Mononuclear cell (primary cell): ENCODE data around the gene MAP1LC3B. TPM values are rescaled to one million over a fixed set of nuclear protein-coding genes. Genes with fewer than 3 reads are reported as not detected.

ENCODE experiments used
- H3K27me3 ChIP-seq: 2 replicates; pipeline ENCODE4 v1.6.0; 2011; ENCODE audit warnings: low read length, control low read depth; ENCODE audit not compliant: insufficient read depth
- H3K4me1 ChIP-seq: 2 replicates; pipeline ENCODE4 v1.5.1; 2011; ENCODE audit warnings: mild to moderate bottlenecking, low read length, control low read depth; ENCODE audit not compliant: insufficient read depth
- H3K4me3 ChIP-seq: 2 replicates; pipeline ENCODE4 v1.5.1; 2011; ENCODE audit warnings: mild to moderate bottlenecking, low read length, moderate library complexity
- H3K9me3 ChIP-seq: 2 replicates; pipeline ENCODE4 v1.5.1; 2011; ENCODE audit warnings: low read depth, mild to moderate bottlenecking, control low read depth, low read length
- total RNA-seq: library from RNA; depleted of rRNA; stranded (reverse); fragments of >200 nt; gene quantifications from one replicate; pipeline ENCODE4 v1.2.3, GENCODE V29; 2012

Gene MAP1LC3B
- total RNA-seq, 1 donor: 63.1 TPM

DNA sequence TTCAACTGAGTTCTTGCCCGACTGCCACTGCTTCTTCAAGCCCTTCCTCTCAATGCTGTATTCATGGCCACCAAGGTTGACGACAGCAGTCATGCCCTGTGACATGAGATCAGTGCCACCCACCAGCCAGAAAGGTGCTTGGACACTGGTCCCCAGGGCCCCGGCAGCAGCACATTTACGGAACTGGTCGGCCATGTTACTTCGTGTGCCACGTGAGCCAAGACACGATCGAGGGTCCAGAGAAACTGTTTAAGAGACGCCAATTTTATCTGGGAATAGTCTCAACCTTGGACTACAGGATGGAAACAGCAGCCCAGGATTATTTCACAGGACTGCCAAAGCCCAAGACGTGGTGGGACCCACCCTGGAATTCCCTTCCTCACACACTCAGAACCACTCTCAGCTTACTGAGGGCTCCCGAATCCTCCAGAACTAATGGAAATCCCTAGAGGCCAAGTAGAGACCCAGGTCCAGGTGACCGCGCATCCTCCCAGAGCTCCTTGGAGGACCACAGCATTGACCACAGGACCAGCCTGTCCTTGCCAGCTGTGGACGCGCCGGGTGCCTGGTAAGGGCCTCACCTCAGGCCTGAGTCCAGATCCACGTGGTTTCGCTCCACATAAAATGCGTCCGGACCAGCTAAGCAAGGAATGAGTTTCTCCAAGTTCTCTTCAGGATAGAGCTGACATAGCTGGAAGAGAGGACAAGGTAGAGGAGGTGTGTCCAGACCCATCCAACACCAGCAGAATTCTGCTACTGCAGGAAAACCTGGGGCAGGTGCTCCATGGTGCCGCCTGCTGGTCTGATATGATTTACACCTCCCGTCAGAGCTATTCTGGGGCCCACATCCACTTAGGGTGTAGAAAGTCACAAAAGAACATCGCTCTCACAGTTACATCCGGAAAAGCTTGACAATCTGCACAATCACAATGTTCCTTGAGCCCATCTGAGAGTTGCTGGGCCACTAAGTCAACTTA is 28.2 kb downstream of the MAP1LC3B start:
- Histone ChIP-seq H3K4me3 (no peak overlapping the region), H3K27me3 (no peaks in the 10 kb centered on the region), H3K9me3 (no peaks in the 10 kb centered on the region), H3K4me1 (no peaks in the 10 kb centered on the region)

DNA sequence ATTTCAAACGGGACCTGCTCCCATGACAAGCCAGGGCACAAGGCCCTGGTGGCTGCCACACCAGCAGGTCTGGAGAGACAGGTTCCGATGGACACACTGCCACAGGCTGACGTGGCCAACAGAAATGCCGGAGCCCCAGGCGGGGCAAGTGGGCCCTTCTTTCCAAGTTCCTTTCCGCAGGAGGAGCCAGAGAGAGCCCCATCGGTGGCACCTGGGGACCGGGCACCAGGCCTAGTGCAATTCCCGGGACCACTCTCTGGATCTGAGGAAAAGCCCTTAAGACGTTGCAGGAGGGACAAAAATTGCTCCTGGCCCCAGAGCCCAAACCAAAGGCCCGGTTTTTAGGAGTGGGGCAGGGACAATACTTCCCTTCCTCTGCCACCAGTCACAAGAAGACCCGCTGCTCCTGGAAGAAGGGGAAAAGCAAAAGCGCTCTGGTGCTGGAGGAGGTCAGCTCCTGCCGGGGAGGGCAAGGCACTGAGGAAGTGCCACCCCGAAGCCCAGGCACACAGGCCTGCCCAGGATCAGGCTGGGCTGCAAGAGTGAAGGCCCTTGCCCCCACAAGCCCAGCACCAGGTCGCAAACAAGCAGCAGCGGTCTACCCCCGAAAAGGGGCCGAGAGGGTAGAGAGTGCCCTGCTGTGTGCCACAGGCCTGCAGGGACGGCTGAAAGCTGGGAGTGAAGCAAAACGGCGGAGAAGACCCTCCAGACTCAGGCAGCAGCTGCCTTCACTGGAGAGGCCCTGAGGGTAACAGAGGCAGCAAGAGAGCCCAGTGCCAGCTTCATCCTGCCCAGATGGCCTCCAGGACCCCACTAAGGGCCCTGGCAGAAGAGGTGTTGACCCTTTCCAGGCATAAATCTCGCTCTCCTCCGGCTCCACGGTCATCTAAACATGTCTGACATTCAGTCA is 29.1 kb downstream of the MAP1LC3B start:
- Histone ChIP-seq H3K4me3 (no peak overlapping the region), H3K4me1 (no peaks in the 10 kb centered on the region), H3K9me3 (no peaks in the 10 kb centered on the region), H3K27me3 (no peaks in the 10 kb centered on the region)

DNA sequence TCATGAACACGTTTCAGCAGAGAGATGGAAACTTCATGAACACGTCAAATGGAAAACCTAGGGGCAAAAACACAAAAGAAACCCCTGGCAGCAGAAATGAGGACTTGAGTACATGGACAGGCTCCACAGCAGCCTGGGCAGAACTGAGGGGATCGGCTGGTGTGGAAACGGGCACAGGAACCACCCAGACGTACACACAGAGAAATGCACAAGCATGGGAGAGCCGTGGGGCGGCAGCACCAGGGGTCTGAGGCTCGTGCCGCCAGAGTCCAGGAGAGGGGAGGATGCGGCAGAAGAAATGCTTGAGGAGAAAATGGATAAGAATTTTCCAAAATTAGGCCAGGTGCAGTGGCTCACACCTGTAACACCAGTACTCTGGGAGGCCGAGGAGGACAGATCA is 30.0 kb downstream of the MAP1LC3B start:
- H3K4me3 ChIP-seq: no peak overlapping the region
- H3K4me1 ChIP-seq: no peaks in the 10 kb centered on the region
- H3K9me3 ChIP-seq: no peaks in the 10 kb centered on the region
- H3K27me3 ChIP-seq: no peaks in the 10 kb centered on the region

DNA sequence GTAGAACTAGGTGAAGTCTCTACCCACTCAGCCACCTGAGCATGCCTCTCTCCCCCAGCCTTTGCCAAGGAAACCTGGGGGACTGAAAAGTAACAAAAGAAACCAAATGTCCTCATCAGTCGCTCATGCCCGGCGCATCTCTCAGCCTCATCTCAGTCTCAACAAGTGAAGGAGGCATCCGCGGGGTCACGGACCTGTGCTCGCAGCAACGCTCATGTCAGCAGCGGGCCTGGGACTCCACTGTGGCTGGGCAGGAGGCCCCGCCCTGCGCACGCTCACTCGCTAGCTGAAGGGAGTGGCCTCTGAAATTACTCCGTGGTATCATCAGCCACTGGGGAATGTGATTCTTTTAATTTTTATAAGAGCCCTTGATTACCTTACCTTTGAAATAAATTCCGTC is 31.3 kb downstream of the MAP1LC3B start:
- no peaks in the 10 kb centered on the region for H3K27me3 ChIP-seq
- H3K4me3 ChIP-seq: no peak overlapping the region
- H3K4me1 ChIP-seq: no peaks in the 10 kb centered on the region
- H3K9me3 ChIP-seq: no peaks in the 10 kb centered on the region

DNA sequence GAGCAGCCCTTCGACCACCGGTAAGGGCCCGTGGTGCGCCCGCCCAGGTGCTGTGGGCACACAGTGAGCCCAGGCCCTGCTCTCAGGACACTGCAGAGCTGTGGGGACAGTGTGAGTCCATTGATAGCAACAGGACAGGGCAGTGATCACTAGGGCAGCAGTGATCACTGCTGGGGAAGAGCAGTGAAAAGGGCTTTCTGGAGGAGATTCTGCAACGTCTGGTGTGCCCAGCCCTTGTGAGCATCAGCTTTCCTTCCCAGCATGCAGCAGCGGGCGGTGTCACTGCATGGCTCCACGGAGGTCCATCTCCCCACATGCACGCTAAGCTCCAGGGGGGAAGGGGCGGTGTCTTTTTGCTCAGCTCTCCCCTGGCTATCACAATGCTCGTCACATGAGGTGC is 32.1 kb downstream of the MAP1LC3B start:
- no peaks in the 10 kb centered on the region for H3K9me3 ChIP-seq
- H3K4me3 ChIP-seq: no peak overlapping the region
- H3K4me1 ChIP-seq: no peaks in the 10 kb centered on the region
- H3K27me3 ChIP-seq: no peaks in the 10 kb centered on the region

DNA sequence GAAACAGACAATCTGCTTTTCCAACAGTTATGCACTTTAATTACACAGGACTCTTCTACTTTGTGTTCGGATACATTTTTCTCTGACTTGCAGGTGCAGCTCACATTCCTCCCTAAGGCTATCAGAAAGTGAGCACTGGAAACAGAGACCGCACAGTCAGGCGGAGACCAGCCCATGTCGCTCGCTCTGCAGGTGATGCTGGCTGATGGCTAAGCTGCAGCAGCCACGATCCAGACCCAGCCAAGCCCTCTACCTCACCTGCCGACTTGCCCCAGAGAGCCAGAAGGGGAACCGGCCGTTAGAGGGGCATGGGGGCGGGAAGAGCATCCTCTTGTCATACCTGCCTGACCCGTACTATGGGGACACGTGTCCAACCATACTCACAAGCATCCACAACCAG is 33.8 kb downstream of the MAP1LC3B start:
- H3K9me3 ChIP-seq: no peaks in the 10 kb centered on the region
- H3K27me3 ChIP-seq: no peaks in the 10 kb centered on the region
- no peak overlapping the region for H3K4me3 ChIP-seq
- H3K4me1 ChIP-seq: no peaks in the 10 kb centered on the region

DNA sequence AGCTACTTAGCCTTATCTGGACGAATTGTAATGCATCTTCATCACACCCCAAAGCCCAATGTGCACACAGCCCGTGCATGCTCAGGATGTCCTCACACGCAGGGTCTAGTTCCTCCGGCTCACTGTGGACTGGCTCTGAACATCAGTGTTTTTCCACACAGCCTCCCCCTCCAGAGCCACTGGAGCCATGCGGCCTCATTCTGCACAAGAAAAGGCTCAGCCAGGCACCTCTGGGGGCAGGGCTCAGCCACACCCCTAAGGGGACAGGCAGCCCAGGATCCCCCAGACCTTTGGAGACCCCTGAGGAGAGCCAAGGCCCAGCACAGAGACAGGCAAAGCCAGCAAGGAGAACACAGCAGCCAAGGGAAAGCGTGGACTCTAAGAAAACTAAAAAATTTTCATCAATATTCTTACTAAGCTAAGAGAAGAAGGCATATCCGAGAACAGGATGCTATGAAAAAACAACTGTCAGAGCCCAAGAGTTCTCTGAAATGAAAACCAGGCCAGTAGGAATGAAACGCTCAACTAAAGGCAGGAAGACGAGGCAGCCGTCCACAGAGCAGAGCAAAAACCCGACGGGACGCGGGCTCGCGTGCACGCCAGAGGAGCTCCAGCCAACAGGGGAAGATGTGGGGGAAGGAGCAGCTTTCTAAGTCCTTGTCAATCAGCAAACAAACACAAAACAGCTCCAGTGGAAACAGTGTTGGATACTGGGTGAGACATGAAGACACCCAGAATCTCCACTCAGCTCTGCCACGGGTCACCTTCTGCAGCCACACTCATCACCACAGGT is 34.5 kb downstream of the MAP1LC3B start:
- Histone ChIP-seq H3K27me3 (no peaks in the 10 kb centered on the region), H3K9me3 (no peaks in the 10 kb centered on the region), H3K4me1 (no peaks in the 10 kb centered on the region), H3K4me3 (no peak overlapping the region)

DNA sequence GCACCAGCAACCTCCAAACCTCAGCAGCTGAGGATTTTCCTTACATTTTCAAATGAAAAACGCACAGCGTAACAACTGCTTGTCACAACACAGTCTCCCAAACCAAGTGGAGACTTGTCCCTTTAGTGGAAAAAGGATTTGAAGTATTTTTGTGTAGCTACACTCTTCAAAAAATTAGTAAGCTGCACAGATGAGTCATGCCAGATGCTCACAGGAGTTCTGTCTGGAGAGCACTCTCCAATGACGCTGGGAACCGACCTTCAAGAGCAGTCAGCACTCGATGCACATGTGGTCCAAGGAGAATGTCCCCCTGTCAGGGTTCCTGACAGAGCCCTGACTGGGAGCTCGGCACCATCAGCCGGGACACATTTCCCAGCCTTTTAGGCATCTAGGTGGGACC is 39.8 kb downstream of the MAP1LC3B start:
- H3K27me3 ChIP-seq: no peaks in the 10 kb centered on the region
- no peak overlapping the region for H3K4me3 ChIP-seq
- peaks cover 12% of the 10 kb centered on the region for H3K4me1 ChIP-seq
- H3K9me3 ChIP-seq: no peaks in the 10 kb centered on the region

DNA sequence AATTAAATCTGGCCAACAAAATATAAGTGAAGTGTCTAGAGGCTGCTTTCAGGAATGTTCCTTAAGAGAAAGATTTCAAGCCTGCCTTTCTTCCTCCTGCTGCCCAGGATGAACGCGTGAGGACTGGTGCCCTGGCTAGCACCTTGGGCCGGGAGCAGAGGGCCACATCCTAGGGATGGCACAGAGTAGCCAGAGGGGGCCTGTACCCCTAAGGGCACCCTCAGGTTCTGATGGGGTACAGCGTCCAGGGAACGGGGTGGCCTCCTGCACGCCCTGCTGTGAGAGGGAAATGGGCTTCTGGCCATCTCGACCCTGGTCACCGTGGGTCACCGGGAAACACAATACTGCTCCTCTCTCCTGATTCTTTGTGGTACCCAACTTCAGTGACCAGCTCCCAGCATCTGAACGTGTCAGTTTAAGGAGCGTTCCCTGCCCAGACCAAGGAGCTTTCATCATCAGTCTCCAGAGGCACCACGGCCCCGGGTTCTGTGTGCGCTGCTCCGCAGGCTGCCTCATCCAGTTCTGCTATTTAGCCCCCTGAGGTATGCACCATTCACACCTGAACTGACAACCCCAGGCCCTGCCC is 40.3 kb downstream of the MAP1LC3B start:
- H3K4me1 ChIP-seq: peaks cover 12% of the 10 kb centered on the region
- H3K4me3 ChIP-seq: no peak overlapping the region
- no peaks in the 10 kb centered on the region for H3K9me3 ChIP-seq
- H3K27me3 ChIP-seq: no peaks in the 10 kb centered on the region

DNA sequence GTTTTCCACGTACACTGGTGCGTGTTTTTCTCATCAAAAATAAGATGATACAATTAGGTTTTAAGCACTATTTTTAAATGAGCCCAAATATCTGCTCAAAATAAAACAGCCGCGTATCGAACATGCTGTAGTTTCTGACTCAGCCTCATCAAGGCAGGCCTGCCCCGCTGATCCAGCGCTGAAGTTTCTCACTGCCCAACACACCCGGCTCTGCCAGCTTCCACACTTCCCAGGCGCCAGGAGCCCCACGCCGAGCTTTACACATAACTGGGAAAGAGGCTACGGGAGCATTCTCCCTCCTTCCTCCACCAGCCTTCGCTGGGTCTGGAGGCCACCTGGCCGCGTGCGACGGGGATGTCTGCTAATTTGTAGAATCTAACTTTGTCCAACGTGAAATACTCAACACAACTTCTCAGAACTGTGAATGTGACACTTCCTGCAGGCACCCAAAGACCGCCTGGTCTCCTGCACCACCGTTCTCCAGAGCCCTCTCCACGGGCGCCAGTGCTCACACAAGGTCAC is 42.1 kb downstream of the MAP1LC3B start:
- H3K27me3 ChIP-seq: no peaks in the 10 kb centered on the region
- peaks cover 12% of the 10 kb centered on the region for H3K4me1 ChIP-seq
- H3K9me3 ChIP-seq: no peaks in the 10 kb centered on the region
- no peak overlapping the region for H3K4me3 ChIP-seq

DNA sequence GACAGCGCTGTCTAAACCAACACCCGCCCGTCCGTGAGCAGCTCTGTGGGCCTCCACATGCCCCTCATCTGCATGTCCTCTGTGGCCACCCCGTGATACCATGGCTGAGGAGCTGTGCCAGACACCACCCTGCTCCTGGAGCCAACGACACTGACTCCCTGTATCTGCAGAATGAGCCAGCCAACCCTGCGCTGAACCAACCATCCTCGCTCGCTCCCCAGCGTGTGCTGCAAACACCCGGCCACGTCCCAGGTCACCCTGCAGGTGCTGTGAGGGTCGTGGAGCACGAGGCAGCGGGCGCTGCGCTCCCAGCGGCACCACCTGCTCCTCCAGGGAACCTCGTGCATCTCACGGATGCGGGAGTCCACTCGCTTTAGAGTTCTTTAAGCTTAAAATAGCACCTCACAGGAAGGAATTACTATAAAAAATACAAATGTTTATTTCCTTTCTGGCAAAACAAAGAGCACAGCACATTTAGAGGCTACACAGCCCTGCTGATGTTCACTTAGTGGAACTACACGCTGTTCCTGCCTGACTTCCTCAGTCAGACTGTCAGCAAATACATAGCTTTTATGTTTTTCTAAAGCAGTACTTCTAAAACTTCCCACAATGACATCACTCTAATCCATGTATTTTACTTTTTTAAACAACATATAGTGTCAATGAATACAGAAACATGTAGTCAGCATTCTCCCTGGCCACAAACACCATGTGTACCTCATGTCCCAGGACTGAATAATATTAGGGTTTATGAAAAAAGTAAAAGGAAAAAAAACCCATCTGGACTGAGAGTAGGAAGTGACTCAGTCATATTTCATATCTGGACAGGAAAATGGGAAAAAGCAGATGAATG is 43.5 kb downstream of the MAP1LC3B start:
- H3K27me3 ChIP-seq: no peaks in the 10 kb centered on the region
- H3K4me1 ChIP-seq: peaks cover 12% of the 10 kb centered on the region
- no peak overlapping the region for H3K4me3 ChIP-seq

DNA sequence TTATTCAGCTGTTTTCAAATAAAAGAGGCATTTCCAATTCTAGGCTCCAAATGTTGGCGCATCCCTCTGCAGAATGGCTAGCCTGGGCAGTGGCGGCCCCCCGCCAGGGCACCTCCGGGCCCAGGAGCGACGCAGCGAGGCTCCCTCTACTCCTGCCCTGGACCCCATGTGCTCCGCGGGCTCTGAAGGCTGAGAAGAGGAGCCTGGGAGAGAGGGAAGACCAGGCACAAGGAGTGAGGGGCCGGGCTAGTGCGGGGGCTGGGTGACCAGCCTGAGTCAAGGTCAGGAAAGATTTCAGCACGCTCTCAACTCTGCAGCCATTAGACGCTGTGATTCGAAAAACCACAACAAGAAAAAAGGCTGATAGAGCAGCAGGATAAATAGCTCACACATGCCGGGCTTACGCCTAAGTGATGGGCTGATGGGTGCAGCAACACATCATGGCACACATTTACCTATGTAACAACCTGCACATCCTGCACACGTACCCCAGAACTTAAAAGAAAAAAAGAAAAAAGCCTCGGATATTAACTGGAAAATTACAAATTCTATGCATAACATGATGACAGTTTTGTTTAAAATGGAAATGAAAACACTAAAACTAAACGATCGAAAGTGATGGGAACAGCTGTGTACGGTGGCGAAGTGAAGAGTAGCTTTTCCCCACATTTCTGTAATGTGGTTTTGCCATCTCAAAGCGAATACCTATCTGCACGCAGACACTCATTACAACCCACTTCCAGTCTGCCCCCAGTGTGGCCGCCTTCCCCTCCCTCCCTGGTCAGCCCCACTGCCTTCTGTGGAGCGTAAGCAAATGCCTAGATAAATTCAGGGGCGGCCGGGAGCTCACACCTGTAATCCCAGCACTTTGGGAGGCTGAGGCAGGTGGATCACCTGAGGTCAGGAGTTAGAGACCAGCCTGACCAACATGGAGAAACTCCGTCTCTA is 44.4 kb downstream of the MAP1LC3B start:
- Histone ChIP-seq H3K9me3 (no peaks in the 10 kb centered on the region), H3K27me3 (no peaks in the 10 kb centered on the region), H3K4me3 (no peak overlapping the region), H3K4me1 (peaks cover 12% of the 10 kb centered on the region)

More for the DNA sequence above, 43.5 kb downstream of the MAP1LC3B start:
- no peaks in the 10 kb centered on the region for H3K9me3 ChIP-seq

DNA sequence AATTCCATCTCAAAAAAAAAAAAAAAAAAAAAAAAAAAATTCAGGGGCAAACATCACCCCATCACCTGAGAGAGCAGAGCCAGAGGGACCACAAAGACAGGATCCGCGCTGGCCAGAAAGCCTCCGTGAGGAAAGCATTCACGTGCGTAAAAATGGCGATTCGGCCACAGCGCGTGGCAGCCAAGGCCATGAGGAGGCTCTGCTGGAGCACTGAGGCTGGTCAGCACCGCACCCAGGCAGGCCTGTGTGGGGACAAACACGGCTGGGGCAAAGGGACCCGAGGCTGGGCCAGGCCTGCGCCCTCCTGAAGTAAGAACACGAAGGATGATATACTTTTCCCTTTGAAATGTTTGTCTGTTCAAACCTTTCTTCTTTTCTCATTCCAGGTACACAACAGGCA is 45.2 kb downstream of the MAP1LC3B start:
- no peaks in the 10 kb centered on the region for H3K27me3 ChIP-seq
- no peak overlapping the region for H3K4me3 ChIP-seq
- H3K9me3 ChIP-seq: no peaks in the 10 kb centered on the region
- peaks cover 12% of the 10 kb centered on the region for H3K4me1 ChIP-seq
